Measurements from ENCODE around the gene TBC1D10A. TPM values are rescaled to one million over a fixed set of nuclear protein-coding genes. Genes with fewer than 3 reads are reported as not detected.

TBC1D10A gene
- total RNA-seq, 4 donors from 2014 or later = 27.9 to 72.2 (median 45.7) TPM

- 0% methylated on average over 33 of the region's 85 CpGs; no CpG with 5 or more reads in 1 of the 2 donors for WGBS, 2 donors (ENCODE audit: low coverage in 1 of 2)
These were observed 37.4 kb downstream of the TBC1D10A start, which contains the start of gene CASTOR1 for GRCh38 chr22:30289141-30289979. Gene CASTOR1 (minus strand): TSS chr22:30289505. CDS start chr22:30289497, 8 bp downstream.

GRCh38 chr22:30288419-30289140 is 38.2 kb downstream of the TBC1D10A start:
- TF ChIP-seq CTCF (IDR thresholded peaks at IDR 0.05) (no peak), POLR2AphosphoS5 (IDR thresholded peaks at IDR 0.05) (no peak), EP300 (IDR thresholded peaks at IDR 0.05; ENCODE audit: low read depth) (no peak), POLR2A (IDR thresholded peaks at IDR 0.05) (peak; percentile 2)
- Histone ChIP-seq H3K36me3 (peaks cover 0 to 14% (median 9%) of the 10 kb centered on the region in 4 donors), H3K4me1 (peaks cover 27 to 41% (median 34%) of the 10 kb centered on the region in 4 donors), H3K9me3 (no peaks in the 10 kb centered on the region), H3K27me3 (no peaks in the 10 kb centered on the region), H3K4me3 (peak overlapping the region; percentile 55 to 81 (median 78)), H3K27ac (peak overlapping the region; percentile 89 to 93 (median 90))
- no peak for DNase-seq
- 16% methylated on average over 27 of the region's 27 CpGs; no CpG with 5 or more reads in 1 of the 2 donors for WGBS, 2 donors (ENCODE audit: low coverage in 1 of 2)
- in situ Hi-C loops (cut with MboI; ENCODE audit: low pct_ligation_motif_present in 1 of 4, low pct_unique_long_range_greater_than_20kb in 1 of 4, low sequenced_read_pairs in 3 of 4) (loop anchor here in 2 of 4 donors (10.0 to 25.0 kb wide), 2 partner anchors 96 to 99 kb away; partner anchors contain the start of genes RNF215 (in 2 of the 2) and SEC14L2 (in 1 of the 2)), intact Hi-C loops (cut with DNase I; ENCODE audit: low total_unique reads) (loop anchor here (1.0 to 2.0 kb wide), 3 partner anchors 38 to 99 kb away; partner anchors contain the start of genes CCDC157, RNF215, SF3A1 and TBC1D10A)

More at GRCh38 chr22:30289141-30289979, 37.4 kb downstream of the TBC1D10A start, which contains the start of gene CASTOR1:
- Histone ChIP-seq H3K36me3 (peaks cover 0 to 22% (median 13%) of the 10 kb centered on the region in 4 donors), H3K27me3 (no peaks in the 10 kb centered on the region), H3K4me3 (peak within 1 kb of the TSS; percentile 55 to 81 (median 78)), H3K4me1 (peaks cover 27 to 41% (median 34%) of the 10 kb centered on the region in 4 donors), H3K27ac (peak within 1 kb of the TSS; percentile 89 to 93 (median 90)), H3K9me3 (no peaks in the 10 kb centered on the region)
- DNase-seq = peak; percentile 99
- intact Hi-C loops (cut with DNase I; ENCODE audit: low total_unique reads) (loop anchor here (2.0 kb wide), 2 partner anchors 37 to 67 kb away; partner anchors contain the start of genes CCDC157, SF3A1 and TBC1D10A), in situ Hi-C loops (cut with MboI; ENCODE audit: low pct_ligation_motif_present in 1 of 4, low pct_unique_long_range_greater_than_20kb in 1 of 4, low sequenced_read_pairs in 3 of 4) (loop anchor here in 2 of 4 donors (10.0 to 25.0 kb wide), 2 partner anchors 95 to 98 kb away; partner anchors contain the start of genes RNF215 (in 2 of the 2) and SEC14L2 (in 1 of the 2))
- TF ChIP-seq POLR2A (IDR thresholded peaks at IDR 0.05) (peak; percentile 59), POLR2AphosphoS5 (IDR thresholded peaks at IDR 0.05) (peak; percentile 63 to 82 (median 72)), CTCF (IDR thresholded peaks at IDR 0.05) (no peak), EP300 (IDR thresholded peaks at IDR 0.05; ENCODE audit: low read depth) (no peak)

GRCh38 chr22:30287648-30288418 is 38.9 kb downstream of the TBC1D10A start:
- Histone ChIP-seq H3K36me3 (peaks cover 0 to 10% (median 3%) of the 10 kb centered on the region in 4 donors), H3K4me1 (peaks cover 27 to 41% (median 34%) of the 10 kb centered on the region in 4 donors), H3K9me3 (no peaks in the 10 kb centered on the region), H3K4me3 (peak overlapping the region in 3 of 4 donors; percentile 76 to 81 (median 80)), H3K27me3 (no peaks in the 10 kb centered on the region), H3K27ac (peak overlapping the region; percentile 89 to 93 (median 90))
- TF ChIP-seq POLR2A (IDR thresholded peaks at IDR 0.05) = peak; percentile 15
- TF ChIP-seq POLR2AphosphoS5 (IDR thresholded peaks at IDR 0.05) = peak; percentile 47 to 57 (median 49)
- TF ChIP-seq CTCF (IDR thresholded peaks at IDR 0.05) = peak; percentile 69 to 93 (median 72)
- TF ChIP-seq EP300 (IDR thresholded peaks at IDR 0.05; ENCODE audit: low read depth) = no peak
- DNase-seq = peak; percentile 90
- WGBS, 2 donors (ENCODE audit: low coverage in 1 of 2) = 12% methylated on average over 5 of the region's 5 CpGs; no CpG with 5 or more reads in 1 of the 2 donors
- in situ Hi-C loops (cut with MboI; ENCODE audit: low pct_ligation_motif_present in 1 of 4, low pct_unique_long_range_greater_than_20kb in 1 of 4, low sequenced_read_pairs in 3 of 4) (loop anchor here in 2 of 4 donors (10.0 to 25.0 kb wide), 2 partner anchors 97 to 99 kb away; partner anchors contain the start of genes RNF215 (in 2 of the 2) and SEC14L2 (in 1 of the 2)), intact Hi-C loops (cut with DNase I; ENCODE audit: low total_unique reads) (loop anchor here (1.0 to 2.0 kb wide), 3 partner anchors 39 to 99 kb away; partner anchors contain the start of genes CCDC157, RNF215, SF3A1 and TBC1D10A)
